ENCODE data around the gene ZGLP1. TPM values are rescaled to one million over a fixed set of nuclear protein-coding genes. Genes with fewer than 3 reads are reported as not detected.

Gene ZGLP1
- 1 to 10 TPM in 1 of 4 donors, under 1 TPM in 2, not detected in 1; 0.59 to 2.9 (median 0.69) TPM for total RNA-seq
- polyA plus RNA-seq: 1 to 10 TPM in 1 of 3 donors, under 1 TPM in 2; 0.69 to 1.6 (median 1.00) TPM
- long read RNA-seq, donor 1: 0 reads
- long read RNA-seq, donor 2: 0 reads

DNA sequence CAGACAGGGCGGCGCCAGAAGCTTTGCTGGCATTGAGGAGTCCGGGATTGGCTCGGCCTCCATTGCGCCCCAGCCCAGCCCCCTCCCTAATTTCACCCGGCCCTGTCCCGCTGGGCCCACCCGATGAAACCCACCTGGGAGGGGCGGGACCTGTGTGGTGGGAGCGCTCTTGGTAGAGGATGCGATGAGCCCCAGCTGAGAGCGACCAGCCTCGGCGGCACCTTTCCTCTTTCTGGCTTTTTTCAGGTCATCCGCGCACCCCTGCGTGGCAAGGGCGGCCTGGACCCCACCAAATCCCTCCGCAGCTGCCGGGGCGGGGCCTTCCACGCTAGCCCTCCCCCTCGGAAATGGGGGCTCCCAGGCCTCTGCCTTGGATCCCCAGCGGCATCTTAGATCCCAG lies at the start of gene ZGLP1:
Gene ZGLP1, minus strand, starts transcription at position 393 of the 400 bp plus-strand sequence.
- TF ChIP-seq, protein P1, sequence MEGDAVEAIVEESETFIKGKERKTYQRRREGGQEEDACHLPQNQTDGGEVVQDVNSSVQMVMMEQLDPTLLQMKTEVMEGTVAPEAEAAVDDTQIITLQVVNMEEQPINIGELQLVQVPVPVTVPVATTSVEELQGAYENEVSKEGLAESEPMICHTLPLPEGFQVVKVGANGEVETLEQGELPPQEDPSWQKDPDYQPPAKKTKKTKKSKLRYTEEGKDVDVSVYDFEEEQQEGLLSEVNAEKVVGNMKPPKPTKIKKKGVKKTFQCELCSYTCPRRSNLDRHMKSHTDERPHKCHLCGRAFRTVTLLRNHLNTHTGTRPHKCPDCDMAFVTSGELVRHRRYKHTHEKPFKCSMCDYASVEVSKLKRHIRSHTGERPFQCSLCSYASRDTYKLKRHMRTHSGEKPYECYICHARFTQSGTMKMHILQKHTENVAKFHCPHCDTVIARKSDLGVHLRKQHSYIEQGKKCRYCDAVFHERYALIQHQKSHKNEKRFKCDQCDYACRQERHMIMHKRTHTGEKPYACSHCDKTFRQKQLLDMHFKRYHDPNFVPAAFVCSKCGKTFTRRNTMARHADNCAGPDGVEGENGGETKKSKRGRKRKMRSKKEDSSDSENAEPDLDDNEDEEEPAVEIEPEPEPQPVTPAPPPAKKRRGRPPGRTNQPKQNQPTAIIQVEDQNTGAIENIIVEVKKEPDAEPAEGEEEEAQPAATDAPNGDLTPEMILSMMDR (IDR thresholded peaks at IDR 0.05): no peak
- Histone ChIP-seq H3K9me3 (no peaks in the 10 kb centered on the region), H3K4me1 (no peaks in the 10 kb centered on the region), H3K27me3 (ENCODE audit: insufficient read depth in 3 of 3, low read length in 2 of 3) (no peaks in the 10 kb centered on the region), H3K27ac (no peak within 1 kb of the TSS), H3K4me3 (no peak within 1 kb of the TSS), H3K36me3 (ENCODE audit: insufficient read depth in 1 of 2, low read depth in 1 of 2) (peaks cover 0 to 25% of the 10 kb centered on the region in 2 donors)
- DNase-seq: no peak
- intact Hi-C loops (cut with DNase I): no loop called here
- ATAC-seq: no peak
- 83 to 93% (median 90%) methylated on average over 19 to 24 of the region's 24 CpGs for WGBS, 3 donors

DNA sequence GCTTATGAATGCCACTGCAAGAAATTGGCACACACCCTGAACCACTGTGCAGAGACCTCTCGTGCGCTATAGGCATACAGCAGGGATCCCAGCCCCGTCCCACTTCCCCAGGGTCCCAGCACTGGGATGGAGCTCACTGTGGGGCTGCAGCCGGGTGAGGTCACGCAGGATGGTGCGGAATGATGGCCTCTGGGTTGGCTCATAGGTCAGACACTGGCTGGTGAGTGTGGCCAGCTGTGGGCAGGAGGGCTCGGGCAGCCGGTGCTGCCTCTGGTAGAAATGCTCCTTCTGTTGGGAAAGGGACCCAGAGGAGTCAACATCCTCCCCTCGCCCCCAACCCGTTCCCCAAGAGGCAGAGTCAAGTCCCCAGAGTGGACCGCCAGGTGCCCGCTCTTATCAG lies 46.8 kb upstream of the ZGLP1 start:
- H3K27ac ChIP-seq: no peak overlapping the region
- H3K4me1 ChIP-seq: no peaks in the 10 kb centered on the region
- intact Hi-C loops (cut with DNase I): no loop called here
- 93 to 99% (median 94%) methylated on average over 12 of the region's 12 CpGs for WGBS, 3 donors
- TF ChIP-seq, protein P1 (IDR thresholded peaks at IDR 0.05): no peak
- peaks cover 7 to 79% of the 10 kb centered on the region in 2 donors for H3K36me3 ChIP-seq (ENCODE audit: insufficient read depth in 1 of 2, low read depth in 1 of 2)
- ATAC-seq (no peak), DNase-seq (no peak)
- H3K9me3 ChIP-seq: no peaks in the 10 kb centered on the region
- H3K27me3 ChIP-seq (ENCODE audit: insufficient read depth in 3 of 3, low read length in 2 of 3): no peaks in the 10 kb centered on the region
- no peak overlapping the region for H3K4me3 ChIP-seq

DNA sequence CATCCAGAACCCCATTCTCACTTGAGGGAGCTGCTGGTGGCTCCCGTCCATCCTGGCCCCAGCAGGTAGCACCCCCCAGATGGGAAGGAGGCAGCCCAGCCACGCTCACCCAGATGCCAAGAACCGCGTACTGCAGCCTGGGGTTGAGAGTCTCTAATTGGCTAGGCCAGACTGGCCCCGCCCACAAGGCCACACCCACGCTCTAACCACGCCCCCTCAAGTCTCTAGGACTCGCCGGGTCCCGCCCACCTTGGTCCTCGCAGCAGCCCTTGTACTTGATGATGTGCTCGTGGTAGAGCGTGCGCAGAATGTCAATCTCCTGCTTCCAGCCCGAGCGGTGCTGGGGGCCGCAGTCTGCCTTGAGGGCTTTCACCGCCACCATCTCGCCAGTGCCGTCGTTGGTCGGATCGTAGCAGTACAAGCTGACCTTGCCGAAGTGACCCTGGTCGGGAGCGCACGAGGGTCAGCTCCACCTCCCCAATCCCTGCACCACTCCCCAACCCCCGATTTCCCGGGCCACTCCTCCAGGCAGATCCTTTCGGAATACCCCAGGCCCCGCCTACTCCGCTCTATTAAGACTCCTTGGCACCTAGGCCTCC lies 44.3 kb upstream of the ZGLP1 start:
- H3K27me3 ChIP-seq (ENCODE audit: insufficient read depth in 3 of 3, low read length in 2 of 3): no peaks in the 10 kb centered on the region
- H3K4me3 ChIP-seq: peak overlapping the region; percentile 18
- peak; percentile 40 to 79 (median 68) for ATAC-seq
- intact Hi-C loops (cut with DNase I): no loop called here
- H3K36me3 ChIP-seq (ENCODE audit: insufficient read depth in 1 of 2, low read depth in 1 of 2): peaks cover 4 to 88% of the 10 kb centered on the region in 2 donors
- WGBS, 3 donors: 79 to 83% (median 79%) methylated on average over 32 of the region's 32 CpGs
- H3K27ac ChIP-seq: no peak overlapping the region
- H3K4me1 ChIP-seq: no peaks in the 10 kb centered on the region
- H3K9me3 ChIP-seq: no peaks in the 10 kb centered on the region
- TF ChIP-seq, protein P1 (IDR thresholded peaks at IDR 0.05): no peak
- DNase-seq: peak; percentile 62 to 85

DNA sequence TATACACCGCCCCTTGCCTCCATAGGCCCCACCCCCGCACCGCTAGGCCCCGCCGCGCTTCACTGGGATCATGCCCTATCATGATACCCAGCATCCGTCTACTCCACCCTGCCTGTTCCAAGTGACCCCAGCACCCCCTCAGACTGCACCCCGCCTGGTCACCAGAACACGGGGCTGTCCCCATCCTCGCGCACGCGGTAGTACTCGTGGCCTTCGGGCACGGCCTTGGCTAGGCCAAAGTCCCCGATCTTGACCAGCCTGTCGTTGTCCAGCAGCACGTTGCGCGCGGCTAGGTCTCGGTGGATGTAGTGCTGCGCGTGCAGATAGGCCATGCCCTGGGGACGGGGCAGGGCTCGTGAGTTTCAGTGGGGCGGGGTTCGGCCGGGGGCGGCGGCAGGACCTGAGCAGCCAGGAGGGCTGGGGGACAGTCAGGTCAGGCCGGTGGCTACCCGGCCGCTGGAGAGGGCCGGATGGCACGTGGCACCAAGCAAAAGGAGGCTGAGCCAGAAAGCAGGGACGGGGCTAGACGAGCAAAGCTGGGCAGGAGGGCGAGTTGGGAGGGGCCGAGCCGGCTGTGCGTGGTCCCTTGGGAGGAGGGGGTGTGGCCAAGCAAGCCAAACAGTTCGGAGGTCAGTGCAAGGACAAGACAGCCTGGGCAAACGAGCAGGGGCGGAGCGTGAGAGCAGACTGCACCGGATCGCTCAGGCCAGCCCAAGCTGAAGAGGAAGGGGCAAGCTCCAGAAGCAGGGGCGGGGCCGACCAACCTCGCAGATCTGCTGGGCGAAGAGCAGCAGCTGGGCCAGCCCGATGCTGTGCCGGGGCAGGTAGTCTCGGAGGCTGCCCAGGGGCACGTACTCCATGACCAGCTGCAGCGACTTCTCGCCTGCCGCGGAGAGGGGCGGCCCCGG lies 43.4 kb upstream of the ZGLP1 start:
- H3K9me3 ChIP-seq: no peaks in the 10 kb centered on the region
- H3K4me1 ChIP-seq: no peaks in the 10 kb centered on the region
- DNase-seq (peak; percentile 70 to 88), ATAC-seq (peak; percentile 42 to 73 (median 54))
- WGBS, 3 donors: 58 to 69% (median 63%) methylated on average over 55 to 63 of the region's 63 CpGs
- H3K27me3 ChIP-seq (ENCODE audit: insufficient read depth in 3 of 3, low read length in 2 of 3): no peaks in the 10 kb centered on the region
- H3K36me3 ChIP-seq (ENCODE audit: insufficient read depth in 1 of 2, low read depth in 1 of 2): peaks cover 4 to 80% of the 10 kb centered on the region in 2 donors
- peak overlapping the region; percentile 18 for H3K4me3 ChIP-seq
- intact Hi-C loops (cut with DNase I): no loop called here
- TF ChIP-seq, protein P1 (IDR thresholded peaks at IDR 0.05): no peak
- H3K27ac ChIP-seq: peak overlapping the region; percentile 46

All from psoas muscle (tissue), 8 donors.